Stimulated activated CD8-positive, alpha-beta memory T cell treated with anti-CD3 and anti-CD28 coated beads, Interleukin-12 subunit alpha, Interleukin-12 subunit beta, amount 100 ng/mL, for 1 hour (primary cell): ENCODE data around the gene CRYBB2.
"Not testable (repeated sequence)": the region's sequence is repeated elsewhere in the genome, so short reads cannot be mapped to it uniquely, and the experiment has no call there.

Experiments
- DNase-seq: peaks from one replicate; pipeline ENCODE4 v3.0.0-alpha.2; 2020; ENCODE audit warnings: low read depth

The CRYBB2 gene, protein sequence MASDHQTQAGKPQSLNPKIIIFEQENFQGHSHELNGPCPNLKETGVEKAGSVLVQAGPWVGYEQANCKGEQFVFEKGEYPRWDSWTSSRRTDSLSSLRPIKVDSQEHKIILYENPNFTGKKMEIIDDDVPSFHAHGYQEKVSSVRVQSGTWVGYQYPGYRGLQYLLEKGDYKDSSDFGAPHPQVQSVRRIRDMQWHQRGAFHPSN

DNA sequence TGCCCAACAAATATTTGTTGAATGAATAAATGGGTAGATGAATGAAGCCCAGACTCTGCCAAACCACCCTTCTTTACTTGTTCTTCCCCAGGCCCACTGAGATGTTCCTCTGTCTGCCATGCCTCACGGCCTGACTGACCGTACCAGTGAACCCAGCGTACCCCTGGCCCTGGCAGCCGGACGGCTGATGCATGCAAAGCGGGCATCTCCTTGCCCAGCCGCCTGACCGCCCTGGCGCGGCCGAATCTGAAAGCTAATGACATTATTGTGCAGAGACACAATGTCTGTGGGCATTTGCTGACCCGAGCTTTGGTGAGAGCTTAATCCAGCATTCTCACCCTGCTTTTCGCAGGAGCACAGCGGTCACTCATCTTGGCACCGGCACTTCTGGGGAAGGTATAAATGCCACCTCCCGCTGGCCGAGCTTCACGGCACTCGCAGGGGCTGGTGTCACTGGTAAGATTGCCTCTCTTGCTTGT lies at the start of gene CRYBB2:
CRYBB2 (plus strand) TSS at position 429 of the 479 bp plus-strand sequence. CDS start 1,791 bp downstream, outside the sequence.
- DNase-seq = no peak

DNA sequence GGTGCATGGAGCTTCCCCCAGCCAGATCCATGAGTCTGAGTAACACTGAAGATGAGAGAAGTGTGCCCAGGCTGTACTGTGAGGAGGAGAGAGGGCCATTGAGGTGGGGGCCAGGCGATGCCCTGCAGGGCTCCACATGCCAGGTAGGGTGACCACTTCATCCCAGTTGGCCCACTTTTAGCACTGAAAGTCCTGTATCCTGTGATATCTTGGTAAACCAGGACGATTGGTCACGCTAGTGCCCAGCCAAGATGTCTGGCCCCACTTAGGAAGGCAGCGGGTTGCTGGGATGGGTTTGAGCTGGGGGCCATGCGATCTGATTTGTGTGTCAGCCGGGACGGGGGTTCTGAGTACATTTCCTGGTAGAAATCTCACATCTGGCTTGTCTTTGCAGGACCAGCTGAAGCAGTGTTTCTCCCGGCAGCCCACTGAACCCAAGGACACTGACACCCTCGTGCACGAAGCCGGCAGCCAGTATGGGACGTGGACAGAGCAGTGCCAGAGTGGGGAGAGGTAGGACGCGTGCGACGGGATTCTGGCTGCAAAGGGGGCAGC lies 48.9 kb upstream of the CRYBB2 start:
- DNase-seq = no peak

DNA sequence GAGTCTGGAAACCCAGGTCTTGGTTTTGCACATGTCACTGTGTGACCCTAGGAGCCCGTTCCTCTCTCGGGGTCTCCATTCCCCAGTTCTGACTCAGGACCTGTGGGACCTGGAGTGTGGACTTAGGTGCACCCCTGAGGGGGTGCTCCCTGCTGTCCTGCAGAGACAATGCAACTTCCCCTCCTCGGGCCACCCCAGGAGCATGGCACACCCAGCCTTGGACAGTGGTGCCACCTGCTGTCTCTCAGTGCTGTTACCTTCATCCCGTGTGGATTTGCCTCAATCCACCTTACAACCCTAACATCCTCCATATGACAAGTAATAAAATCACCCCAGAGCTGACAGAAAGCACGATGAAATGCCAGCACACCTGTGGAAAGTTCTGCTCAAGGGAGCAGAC lies 47.3 kb upstream of the CRYBB2 start:
- peak; percentile 2 for DNase-seq

DNA sequence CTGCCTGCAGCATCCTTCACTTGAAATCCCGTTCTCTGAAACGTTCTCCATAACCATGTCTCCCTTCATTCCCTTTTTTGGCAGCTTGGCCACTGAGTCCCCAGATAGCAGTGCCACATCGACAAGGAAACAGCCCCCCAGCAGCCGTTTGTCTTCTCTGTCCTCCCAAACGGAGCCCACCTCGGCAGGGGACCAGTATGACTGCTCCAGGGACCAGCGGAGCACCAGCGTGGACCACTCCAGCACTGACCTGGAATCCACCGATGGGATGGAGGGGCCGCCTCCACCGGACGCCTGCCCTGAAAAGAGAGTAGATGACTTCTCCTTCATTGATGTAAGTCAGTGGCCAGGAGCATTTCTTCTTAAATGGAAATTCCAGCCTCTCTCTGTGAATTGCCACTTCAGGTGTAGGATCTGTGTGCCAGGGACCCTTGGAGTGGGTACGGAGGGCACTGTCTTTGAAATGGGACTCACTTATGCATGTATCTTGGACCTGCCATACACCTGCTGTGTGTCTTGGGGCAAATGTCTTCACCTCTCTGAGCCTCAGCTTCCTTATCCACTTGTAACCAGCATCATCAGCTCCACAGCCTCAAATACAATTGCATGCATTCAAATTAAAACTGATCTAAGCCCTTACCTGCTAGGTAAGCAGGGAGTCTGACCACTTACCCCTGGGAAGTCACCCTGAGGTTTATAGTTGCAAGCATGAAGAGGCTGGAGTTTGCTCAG lies 45.1 kb upstream of the CRYBB2 start:
- no peak for DNase-seq

DNA sequence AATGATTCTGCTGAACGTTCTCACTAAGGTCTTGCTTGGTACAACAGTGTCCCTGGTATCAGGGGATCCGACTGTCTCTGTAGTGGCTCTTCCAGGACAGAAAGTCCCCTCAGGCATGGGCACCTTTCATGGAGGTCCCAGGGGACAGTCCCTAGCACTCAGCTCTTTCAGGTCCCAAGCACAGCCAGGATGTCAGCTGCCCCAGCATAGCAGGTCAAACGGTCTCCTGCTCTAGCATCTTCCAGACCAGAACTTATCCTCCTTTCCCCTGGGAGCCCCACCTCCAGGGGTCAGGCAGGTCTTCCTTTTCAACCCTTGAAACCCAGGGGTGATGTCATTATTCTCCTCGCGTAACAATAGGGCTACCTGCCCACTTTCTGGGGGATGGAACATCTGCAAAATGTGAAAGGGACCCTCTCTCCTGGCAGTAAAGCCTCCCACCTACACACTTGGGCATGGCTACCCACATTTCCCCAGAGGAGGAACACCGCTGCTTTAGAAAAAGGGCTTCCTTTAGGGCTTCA lies 44.5 kb upstream of the CRYBB2 start:
- DNase-seq = no peak

DNA sequence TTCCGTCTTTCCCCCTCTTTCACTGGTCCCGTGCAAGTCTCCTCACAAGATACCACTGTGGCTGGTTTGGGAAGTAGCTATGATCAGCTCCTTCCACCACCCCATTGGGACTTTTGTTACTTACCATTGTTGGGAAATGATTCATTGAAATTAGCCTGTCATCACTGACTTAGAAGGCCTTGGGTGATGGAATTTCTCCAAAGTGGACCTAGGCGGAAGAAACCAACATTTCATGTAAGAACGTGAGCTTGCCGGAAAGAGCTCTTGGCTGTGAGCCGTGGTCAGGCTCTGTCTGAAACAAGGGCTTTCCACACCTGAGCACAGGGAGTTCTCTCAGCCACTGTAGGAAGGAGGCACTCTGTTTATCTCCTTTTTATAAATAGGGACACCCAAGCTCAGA lies 43.3 kb upstream of the CRYBB2 start:
- no peak for DNase-seq

DNA sequence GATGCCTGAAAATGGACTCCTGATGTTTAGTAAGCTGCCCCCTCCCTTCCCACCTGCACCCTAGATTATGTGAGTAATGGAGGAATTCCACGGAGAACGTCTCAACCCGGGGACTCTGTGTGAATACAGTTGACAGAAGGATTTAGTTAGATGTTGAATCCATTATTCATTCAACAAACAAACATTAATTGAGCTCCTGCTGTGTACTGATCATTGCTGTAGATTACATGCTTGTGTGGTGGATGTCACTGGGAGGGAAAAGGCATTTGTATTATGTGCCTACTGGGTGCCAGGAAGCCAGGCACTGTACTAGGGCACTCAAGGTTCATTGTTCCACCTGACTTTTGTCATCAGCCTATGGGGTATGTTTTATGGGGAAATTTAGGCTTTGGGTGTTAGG lies 42.6 kb upstream of the CRYBB2 start:
- no peak for DNase-seq

DNA sequence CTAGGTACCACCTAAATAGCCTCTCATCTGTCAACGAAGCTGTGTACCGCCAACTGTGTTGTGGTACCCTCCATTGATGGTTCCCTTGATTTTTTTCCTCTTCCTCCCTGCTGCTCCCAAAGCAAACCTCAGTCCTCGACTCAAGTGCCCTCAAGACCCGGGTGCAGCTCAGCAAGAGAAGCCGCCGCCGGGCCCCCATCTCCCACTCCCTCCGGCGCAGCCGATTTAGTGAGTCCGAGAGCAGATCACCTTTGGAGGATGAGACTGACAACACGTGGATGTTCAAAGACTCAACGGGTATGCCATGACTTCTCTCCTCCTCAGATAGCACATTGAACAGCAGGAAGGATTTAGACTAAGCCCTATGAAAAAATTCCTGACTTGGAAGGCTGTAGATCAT lies 42.2 kb upstream of the CRYBB2 start:
- DNase-seq = no peak

DNA sequence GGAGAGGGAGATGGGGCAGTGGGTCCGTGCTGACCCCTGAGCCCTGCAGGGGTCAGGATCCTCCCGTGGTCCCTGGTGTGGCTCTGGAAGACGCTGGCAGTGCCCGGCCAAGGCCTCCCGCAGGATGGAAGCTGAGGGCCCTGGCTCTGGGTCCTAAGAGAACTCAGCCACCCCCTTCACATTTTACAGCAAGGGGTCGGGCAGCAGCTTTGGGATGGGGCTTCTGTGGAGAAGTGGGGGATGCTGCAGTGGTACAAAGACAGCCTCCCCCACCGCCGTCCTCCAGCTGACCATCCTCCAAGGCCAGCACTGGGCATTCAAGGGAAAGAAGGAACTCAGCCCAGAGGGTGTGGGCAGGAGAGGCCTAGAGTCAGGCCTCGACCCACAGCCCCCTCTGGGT lies 41.5 kb upstream of the CRYBB2 start:
- DNase-seq = no peak

DNA sequence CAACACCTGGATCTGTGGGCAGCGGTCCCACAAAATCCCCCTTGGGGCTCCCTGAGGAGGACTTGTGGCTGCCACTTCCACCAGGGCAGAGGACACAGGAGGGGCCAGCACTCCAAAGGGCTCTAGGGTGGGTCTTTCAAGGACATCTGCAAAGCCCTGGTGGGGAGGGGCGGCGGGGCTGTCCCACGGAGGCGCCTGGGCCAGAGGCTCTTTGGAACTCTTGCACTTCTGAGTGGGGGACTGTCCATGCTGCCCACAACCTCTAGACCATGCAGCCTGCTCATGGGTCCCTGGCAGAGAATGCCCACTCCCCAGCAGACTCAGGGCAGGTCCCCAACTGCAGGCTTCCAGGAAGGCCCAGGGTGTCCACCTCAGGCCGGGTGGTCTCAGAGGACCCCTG lies 41.1 kb upstream of the CRYBB2 start:
- DNase-seq = not testable (repeated sequence)

DNA sequence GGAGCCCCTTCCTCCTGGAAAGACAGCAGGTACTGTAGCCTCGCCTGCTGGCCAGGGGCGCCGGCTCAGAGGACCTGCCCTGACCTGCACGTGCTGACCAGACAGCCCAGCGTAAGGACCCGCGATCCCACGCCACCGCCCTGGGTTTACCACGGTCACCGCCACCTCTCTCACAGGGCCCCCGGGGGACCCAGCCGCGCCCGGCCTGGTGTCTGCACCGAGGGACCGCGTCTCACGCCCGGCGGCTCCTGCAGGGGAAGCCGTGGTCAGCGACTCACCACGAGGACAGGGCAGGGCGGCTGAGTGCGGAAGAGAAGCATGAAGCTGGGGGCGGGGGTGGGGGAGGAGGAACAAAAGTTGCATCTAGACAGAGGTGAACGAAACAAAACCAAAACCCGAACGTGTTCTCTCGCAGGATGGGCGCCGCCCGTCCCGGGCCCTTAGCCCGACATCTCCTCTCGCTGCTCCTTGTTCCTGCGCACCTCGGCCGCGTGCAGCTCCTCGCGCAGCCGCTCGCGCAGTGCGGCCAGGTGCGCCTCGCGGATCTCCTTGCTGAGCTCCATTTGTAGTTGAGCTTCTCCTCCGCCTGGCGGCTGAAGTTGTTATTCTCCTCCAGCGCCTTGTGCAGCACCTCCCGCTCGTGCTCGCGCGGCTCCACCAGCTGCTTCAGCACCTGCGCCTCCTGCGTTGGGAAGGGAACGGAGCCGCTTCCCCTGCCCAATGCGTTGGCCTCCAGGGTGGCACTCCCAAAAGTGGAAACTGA lies 40.4 kb upstream of the CRYBB2 start:
- DNase-seq = not testable (repeated sequence)

DNA sequence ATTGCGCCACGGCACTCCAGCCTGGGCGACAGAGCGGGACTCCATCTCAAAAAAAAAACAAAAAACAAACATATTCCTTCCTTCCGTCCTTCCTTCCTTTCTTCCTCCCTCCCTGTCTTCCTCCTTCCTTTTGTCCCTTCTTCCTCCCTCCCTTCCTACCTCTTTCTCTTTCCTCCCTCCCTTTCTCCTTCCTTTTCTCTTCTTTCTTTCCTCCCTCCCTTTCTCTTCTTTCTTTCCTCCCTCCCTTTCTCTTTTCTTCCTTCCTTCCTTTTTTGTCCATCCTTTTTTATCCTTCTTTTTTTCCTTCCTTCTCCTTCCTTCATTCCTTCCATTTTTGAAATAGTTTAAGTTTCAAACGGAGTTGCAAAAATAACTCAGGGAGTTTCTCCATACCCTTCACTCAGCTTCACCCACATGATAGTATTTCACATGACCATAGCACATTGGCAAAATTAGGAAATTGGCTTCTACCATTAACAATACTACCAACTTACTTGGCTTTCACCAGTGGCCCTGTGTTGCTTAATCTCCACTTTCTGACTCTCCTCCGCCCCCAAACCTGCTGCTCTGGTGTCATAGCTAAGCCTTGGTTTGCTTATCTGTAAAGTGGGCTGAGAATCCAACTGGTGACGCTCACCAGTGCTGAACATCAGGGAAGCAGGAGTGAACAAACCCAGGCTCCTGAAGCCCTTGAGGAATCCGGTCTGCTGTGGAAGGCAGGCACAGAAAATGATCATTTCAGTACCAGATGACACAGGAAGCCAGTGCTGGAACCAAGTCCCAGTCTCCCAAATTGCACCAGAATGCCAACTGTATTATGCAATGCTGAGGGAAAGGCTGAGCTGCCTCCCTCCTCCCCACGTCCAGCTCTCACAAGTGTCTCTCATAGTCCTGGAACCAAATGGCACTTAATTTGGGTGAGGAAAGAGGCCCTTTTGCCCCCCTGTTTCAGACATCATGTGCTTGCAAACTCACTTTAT lies 37.0 kb upstream of the CRYBB2 start:
- DNase-seq = no peak

DNA sequence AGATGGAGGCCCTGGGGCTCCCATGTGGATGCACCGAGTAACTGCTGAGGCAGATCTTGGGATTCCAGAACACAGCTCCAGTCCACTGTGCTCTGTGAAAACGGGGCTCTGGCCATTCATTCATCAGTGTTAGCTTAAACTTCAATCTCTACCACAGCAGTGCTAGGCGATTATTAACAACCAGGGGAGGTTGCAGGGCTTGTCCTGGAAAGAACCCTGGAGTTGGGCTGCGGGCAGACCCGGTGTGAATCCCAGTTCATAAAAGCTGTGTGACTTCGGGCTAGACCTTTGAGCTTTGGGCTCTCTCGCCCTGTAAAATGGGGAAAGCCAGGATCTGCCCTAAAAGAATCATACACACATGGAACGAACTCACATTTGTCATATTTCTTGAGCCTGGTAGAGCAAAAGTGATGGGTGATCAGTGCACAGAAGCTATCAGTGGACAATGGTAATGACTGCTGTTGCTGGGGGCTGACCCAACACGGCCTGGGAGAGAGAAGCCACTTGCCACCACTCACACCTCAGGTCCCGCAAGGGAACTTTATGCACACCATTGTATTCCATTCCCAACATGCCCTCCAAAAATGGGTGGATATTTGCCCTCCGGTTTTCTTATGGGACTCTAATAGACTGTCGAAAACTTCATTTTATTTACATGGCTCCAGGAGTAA lies 35.4 kb upstream of the CRYBB2 start:
- no peak for DNase-seq

DNA sequence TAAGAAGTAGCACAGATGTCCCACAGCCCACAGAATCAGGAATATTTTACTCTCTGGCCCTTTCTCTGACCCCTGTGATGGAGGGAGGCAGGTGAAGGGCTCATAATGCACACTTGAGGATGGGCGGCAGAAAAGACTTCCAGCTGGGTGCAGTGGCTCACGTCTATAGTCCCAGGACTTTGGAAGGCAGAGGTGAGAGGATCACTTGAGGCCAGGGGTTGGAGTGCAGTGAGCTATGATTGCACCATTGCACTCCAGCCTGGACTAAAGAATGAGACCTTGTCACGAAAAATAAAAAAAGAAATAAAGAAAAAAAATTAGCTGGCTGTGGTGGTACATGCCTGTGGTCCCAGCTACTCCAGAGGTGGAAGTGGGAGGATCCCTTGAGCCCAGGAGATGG lies 33.3 kb upstream of the CRYBB2 start:
- DNase-seq = no peak

DNA sequence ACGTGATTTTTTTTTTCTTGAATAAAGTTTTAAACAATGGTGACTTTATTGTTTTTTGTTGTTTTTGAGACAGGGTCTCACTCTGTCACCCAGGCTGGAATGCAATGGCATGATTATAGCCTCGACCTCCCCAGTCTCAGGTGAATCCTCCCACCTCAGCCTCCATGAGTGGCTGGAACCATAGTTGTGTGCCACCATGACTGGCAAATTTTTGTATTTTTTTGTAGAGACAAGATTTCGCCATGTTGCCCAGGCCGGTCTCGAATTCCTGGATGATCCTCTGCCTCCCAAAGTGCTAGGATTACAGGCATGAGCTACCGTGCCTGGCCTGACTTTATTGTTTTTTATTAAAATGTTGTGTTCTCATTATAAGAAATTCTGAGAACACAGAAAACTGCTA lies 32.0 kb upstream of the CRYBB2 start:
- DNase-seq = no peak

DNA sequence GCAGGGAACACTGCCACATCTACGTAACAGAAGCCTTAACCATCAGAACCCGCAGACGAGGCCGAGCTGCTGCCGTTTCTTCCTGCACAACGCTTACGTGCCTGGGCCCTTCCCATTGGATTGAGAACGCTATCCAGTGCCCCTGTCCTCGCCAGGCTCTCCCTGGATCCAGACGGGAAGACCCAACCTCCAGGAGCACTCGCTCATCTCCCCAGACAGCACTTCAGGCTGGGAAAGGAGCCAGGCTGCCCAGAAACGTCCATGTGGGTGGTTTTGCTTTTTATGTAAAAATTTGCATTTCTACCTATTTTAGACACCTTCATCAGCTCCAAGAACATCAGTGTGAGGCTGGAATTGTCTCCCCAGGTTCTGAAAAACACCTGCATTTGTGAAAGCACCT lies 27.0 kb upstream of the CRYBB2 start:
- DNase-seq = no peak

DNA sequence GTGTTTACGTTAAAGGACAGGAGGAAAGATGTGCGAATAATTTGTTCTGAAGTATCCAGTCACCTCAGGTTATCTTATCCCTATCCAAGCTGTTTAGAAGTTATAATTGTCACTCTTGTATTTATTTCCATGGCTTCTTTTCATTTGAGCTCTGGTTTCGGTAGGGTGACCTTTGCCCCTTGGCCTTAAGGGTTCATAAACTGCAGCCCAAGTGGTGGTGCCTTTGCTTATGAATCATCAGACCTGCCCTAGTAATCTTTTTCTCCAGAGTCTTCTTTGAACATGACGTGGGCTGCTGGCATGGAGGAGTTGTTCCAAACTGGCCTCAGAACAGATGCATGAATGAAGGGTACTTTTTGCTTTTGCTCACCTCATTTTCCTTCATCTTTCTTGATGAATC lies 26.3 kb upstream of the CRYBB2 start:
- no peak for DNase-seq

DNA sequence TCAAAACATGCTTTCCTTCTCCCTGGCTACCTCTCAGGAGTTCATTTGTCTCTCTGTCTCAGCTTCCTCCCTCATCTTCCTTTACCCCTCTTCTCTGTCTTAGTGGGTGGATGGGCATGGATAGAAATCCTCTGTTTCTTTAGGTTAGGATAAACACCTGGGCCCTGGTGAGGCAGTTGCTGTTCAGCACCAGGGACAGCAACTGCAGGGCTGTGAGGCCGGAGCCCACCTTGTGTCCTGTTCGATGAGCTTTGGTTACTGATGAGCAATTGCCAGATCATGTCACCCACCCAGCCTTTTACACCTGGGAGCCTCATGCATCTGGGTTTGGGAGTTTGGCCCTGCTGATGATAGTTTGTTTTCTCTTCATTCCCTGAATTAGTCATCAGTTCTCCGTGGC lies 25.9 kb upstream of the CRYBB2 start:
- DNase-seq = no peak

DNA sequence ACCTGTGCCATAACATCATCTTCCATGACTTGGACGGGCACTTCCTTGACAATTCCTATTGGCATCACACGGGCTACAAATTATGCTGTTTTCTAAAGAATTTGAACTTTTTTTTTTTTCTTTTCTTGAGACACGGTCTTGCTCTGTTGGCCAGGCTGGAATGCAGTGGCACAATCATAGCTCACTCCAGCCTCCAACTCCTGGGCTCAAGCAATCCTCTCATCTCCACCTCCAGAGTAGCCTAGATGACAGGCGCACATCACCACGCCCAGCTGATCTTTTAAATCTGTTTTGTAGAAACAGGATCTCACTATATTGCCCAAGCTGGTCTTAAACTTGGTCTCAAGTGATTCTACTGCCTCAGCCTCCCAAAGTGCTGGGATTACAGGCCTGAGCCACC lies 23.1 kb upstream of the CRYBB2 start:
- DNase-seq = no peak

DNA sequence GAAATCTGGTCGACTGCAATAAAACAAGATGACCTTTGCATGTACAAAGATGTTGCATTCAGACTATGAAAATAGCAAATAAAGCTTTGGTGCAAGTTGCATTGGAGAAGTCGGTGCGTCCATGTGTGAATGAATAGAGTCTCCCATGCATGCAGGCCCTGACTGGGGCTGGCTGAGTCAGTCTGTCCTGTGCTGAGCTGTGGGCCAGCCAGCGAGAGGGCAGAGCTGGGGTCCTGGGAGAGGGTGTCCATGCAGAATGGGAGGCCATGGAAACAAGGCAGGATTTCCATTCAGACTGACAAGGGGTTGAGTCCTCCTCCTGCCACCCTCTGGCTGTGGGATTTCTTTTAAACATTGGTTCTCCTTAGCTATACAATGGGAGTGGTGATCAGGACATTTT lies 22.1 kb upstream of the CRYBB2 start:
- DNase-seq = no peak
